OCI-LY1 (cell line): ENCODE data around the gene ABHD3.

Experiments
- EZH2 ChIP-seq: fragments of 200-600 bp; sonication (generic), shearing (Covaris generic); IDR thresholded peaks from 2 replicates; pipeline ENCODE4 v1.8.0; 2017; ENCODE audit warnings: borderline replicate concordance, mixed run types, mild to moderate bottlenecking, antibody characterized with exemption, low read length, moderate library complexity, mixed read lengths
- TF ChIP-seq, protein P1 (sequence below): fragments of 200-600 bp; sonication (generic), shearing (Covaris generic); IDR thresholded peaks from 2 replicates; pipeline ENCODE4 v1.5.1; 2017; ENCODE audit warnings: mild to moderate bottlenecking, antibody characterized with exemption, low read length, moderate library complexity, mixed read lengths

DNA sequence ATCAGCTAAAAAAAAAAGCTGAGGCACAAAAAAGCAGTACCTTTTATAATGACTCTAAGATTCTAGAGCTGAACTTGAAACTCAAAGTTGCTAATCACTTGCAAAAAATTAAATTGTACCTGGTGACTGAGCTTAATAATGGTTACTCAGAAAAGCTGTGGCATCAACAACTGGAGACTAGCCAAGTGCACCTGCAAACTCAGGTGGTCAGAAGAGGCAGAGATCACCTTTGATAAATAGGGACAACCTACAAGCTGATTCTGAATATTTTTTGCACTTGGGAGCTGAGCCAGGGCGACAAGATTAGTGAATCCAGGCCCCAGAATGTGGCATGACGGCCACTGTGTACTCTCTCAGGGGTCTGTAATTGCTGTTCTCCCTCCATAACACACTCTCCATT lies 3.0 kb downstream of the ABHD3 start:
- TF ChIP-seq, protein P1, sequence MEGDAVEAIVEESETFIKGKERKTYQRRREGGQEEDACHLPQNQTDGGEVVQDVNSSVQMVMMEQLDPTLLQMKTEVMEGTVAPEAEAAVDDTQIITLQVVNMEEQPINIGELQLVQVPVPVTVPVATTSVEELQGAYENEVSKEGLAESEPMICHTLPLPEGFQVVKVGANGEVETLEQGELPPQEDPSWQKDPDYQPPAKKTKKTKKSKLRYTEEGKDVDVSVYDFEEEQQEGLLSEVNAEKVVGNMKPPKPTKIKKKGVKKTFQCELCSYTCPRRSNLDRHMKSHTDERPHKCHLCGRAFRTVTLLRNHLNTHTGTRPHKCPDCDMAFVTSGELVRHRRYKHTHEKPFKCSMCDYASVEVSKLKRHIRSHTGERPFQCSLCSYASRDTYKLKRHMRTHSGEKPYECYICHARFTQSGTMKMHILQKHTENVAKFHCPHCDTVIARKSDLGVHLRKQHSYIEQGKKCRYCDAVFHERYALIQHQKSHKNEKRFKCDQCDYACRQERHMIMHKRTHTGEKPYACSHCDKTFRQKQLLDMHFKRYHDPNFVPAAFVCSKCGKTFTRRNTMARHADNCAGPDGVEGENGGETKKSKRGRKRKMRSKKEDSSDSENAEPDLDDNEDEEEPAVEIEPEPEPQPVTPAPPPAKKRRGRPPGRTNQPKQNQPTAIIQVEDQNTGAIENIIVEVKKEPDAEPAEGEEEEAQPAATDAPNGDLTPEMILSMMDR = no peak
- no peak for TF ChIP-seq EZH2
